DND-41 (cell line): ENCODE data around the gene DHX32.

Experiments used
- ATAC-seq: fragments of 200-7000 bp; cut with Tn5 transposase; 3 replicates; pipeline ENCODE4 v1.9.1; 2021; ENCODE audit warnings: low read depth; ENCODE audit not compliant: insufficient read depth
- DNase-seq: peaks from one replicate; pipeline ENCODE4 v3.0.0-alpha.2; 2020
- H2AFZ ChIP-seq: 2 replicates; pipeline ENCODE4 v1.6.0; 2012; ENCODE audit warnings: low read depth, low read length
- H3K27ac ChIP-seq: 2 replicates; pipeline ENCODE4 v1.5.1; 2012; ENCODE audit warnings: low read length, inconsistent platforms
- H3K27me3 ChIP-seq: fragments of 200-600 bp; sonication (generic); 2 replicates; pipeline ENCODE4 v1.6.0; 2012; ENCODE audit warnings: low read length, mild to moderate bottlenecking, inconsistent platforms; ENCODE audit not compliant: insufficient read depth, poor library complexity
- H3K36me3 ChIP-seq: 2 replicates; pipeline ENCODE4 v1.5.1; 2012; ENCODE audit warnings: low read length, inconsistent platforms; ENCODE audit not compliant: insufficient read depth
- H3K4me1 ChIP-seq: 2 replicates; pipeline ENCODE4 v1.5.1; 2012; ENCODE audit warnings: mild to moderate bottlenecking, low read length; ENCODE audit not compliant: insufficient read depth
- H3K4me2 ChIP-seq: 2 replicates; pipeline ENCODE4 v1.6.0; 2012; ENCODE audit warnings: mild to moderate bottlenecking, moderate library complexity, low read length, inconsistent platforms; ENCODE audit not compliant: insufficient read depth
- H3K4me3 ChIP-seq, 2 experiments: fragments of 200-600 bp in 1 of 2; shearing (Covaris generic) in 1 of 2; 2 replicates each; pipeline ENCODE4 v1.5.1; 2012 to 2016; ENCODE audit warnings: inconsistent platforms in 2 of 2, low read length in 2 of 2, mild to moderate bottlenecking in 2 of 2, low read depth in 1 of 2, moderate library complexity in 1 of 2
- H3K79me2 ChIP-seq: 2 replicates; pipeline ENCODE4 v1.6.0; 2012; ENCODE audit warnings: low read length, inconsistent platforms; ENCODE audit not compliant: insufficient read depth
- H3K9ac ChIP-seq: 2 replicates; pipeline ENCODE4 v1.6.0; 2012; ENCODE audit warnings: low read depth, mild to moderate bottlenecking, inconsistent platforms, low read length, moderate library complexity
- H3K9me3 ChIP-seq: 2 replicates; pipeline ENCODE4 v1.5.1; 2012; ENCODE audit warnings: low read length, moderate library complexity, mild to moderate bottlenecking, inconsistent platforms; ENCODE audit not compliant: insufficient read depth, severe bottlenecking
- H4K20me1 ChIP-seq: 2 replicates; pipeline ENCODE4 v1.6.0; 2012; ENCODE audit warnings: low read length; ENCODE audit not compliant: insufficient read depth
- EZH2 ChIP-seq: IDR thresholded peaks from 3 replicates; pipeline ENCODE4 v1.6.1; 2012; ENCODE audit warnings: borderline replicate concordance, low read depth, mild to moderate bottlenecking, moderate library complexity, low read length, inconsistent platforms; ENCODE audit not compliant: severe bottlenecking
- TF ChIP-seq, protein P1 (sequence below): IDR thresholded peaks from 2 replicates; pipeline ENCODE4 v1.5.1; 2012; ENCODE audit warnings: borderline replicate concordance, low read length, moderate library complexity, mild to moderate bottlenecking; ENCODE audit not compliant: poor library complexity, severe bottlenecking; ENCODE audit errors: extremely low read depth

The DHX32 gene

DNA sequence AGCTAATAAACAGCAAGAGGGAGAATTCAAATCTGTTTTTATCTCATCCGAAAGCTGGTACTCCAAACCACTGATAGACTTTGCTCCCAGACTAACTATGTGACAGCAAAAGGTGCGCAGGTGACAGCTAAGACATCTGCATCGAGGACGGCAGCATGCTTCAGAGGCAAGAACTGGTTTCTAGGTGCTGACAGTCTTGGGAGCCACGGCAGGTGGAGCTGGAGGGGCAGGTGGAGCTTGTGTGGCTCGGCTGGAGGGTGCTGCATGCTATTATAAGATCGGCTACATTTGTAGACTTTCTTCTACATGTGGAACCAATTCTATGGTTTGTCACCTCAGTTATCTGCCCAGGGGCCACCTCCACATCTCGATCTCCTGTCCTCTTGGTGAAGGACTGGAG is 83.7 kb downstream of the DHX32 start:
- DNase-seq (no peak), ATAC-seq (no peak)
- Histone ChIP-seq H3K4me3 (no peak overlapping the region), H4K20me1 (no peaks in the 10 kb centered on the region), H3K9ac (no peak overlapping the region), H3K79me2 (no peaks in the 10 kb centered on the region), H3K27ac (no peak overlapping the region), H3K36me3 (peaks cover 57% of the 10 kb centered on the region), H3K4me2 (no peak overlapping the region), H3K9me3 (no peaks in the 10 kb centered on the region), H3K27me3 (no peaks in the 10 kb centered on the region), H2AFZ (no peak overlapping the region), H3K4me1 (no peaks in the 10 kb centered on the region)
- TF ChIP-seq EZH2: no peak
- TF ChIP-seq, protein P1, sequence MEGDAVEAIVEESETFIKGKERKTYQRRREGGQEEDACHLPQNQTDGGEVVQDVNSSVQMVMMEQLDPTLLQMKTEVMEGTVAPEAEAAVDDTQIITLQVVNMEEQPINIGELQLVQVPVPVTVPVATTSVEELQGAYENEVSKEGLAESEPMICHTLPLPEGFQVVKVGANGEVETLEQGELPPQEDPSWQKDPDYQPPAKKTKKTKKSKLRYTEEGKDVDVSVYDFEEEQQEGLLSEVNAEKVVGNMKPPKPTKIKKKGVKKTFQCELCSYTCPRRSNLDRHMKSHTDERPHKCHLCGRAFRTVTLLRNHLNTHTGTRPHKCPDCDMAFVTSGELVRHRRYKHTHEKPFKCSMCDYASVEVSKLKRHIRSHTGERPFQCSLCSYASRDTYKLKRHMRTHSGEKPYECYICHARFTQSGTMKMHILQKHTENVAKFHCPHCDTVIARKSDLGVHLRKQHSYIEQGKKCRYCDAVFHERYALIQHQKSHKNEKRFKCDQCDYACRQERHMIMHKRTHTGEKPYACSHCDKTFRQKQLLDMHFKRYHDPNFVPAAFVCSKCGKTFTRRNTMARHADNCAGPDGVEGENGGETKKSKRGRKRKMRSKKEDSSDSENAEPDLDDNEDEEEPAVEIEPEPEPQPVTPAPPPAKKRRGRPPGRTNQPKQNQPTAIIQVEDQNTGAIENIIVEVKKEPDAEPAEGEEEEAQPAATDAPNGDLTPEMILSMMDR: no peak

- Histone ChIP-seq H2AFZ (no peak overlapping the region), H3K4me3 (no peak overlapping the region), H3K4me2 (no peak overlapping the region), H3K4me1 (no peaks in the 10 kb centered on the region), H3K27me3 (no peaks in the 10 kb centered on the region), H4K20me1 (no peaks in the 10 kb centered on the region), H3K36me3 (peaks cover 53% of the 10 kb centered on the region), H3K79me2 (no peaks in the 10 kb centered on the region), H3K27ac (no peak overlapping the region), H3K9me3 (no peaks in the 10 kb centered on the region), H3K9ac (no peak overlapping the region)
- DNase-seq (no peak), ATAC-seq (no peak)
- TF ChIP-seq, protein P1: no peak
- TF ChIP-seq EZH2: no peak
Measured at GRCh38 chr10:125795637-125796190, 85.4 kb downstream of the DHX32 start.

- Histone ChIP-seq H3K36me3 (peaks cover 51% of the 10 kb centered on the region), H4K20me1 (no peaks in the 10 kb centered on the region), H3K27me3 (no peaks in the 10 kb centered on the region), H2AFZ (no peak overlapping the region), H3K9me3 (no peaks in the 10 kb centered on the region), H3K9ac (no peak overlapping the region), H3K4me3 (no peak overlapping the region), H3K79me2 (no peaks in the 10 kb centered on the region), H3K27ac (no peak overlapping the region), H3K4me1 (no peaks in the 10 kb centered on the region), H3K4me2 (no peak overlapping the region)
- TF ChIP-seq EZH2: no peak
- TF ChIP-seq, protein P1: no peak
- ATAC-seq (no peak), DNase-seq (no peak)
Measured at GRCh38 chr10:125795128-125795527, 86.0 kb downstream of the DHX32 start.
